ENCODE data around the gene BMP7.

BMP7 gene

DNA sequence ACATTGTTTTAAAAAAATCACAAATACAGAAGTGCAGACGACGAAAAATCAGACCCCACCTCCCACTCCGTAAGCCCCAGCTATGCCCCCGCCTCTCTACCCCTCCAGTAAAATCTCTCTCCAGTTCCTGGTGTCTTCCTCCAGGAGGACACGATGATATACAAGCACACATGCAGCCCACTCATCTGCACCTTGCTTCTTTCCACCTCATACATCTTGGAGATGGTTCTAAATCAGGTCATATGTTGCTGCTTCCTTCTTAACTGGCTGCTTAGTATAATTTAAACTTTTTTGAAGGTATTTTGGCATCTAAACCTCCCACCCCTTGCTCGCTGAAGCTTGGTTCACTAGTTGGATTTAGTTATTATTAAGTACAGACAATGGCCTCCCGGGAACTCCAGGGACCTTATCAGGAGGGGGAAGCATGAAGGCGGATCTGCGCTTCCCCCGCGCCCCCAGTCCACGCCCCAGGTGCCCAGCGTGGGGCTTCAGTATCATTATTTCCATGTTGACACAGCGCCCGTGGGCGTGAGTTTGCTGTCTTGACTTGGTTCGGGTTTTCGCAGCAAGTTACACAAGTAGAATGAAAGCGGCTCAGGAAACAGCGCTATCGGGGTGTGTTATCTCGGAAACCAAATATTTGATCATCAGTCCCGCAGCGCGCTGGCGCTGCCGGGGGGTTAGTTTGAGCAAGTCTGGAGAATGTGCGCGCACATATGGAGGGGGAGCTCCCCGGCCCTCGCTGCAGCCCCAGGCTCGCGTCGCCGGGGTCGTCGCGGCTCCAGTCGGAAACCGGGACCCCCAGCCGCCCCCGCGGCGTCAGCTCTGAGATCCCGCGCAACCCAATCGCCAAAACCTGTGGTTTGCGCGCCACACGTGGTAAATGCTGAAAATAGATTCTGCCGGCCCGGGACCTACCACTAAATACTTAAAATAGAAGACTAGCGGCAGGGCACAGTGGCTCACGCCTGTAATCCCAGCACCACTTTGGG is 2.3 kb downstream of the BMP7 start:
- no peak overlapping the region for H3K4me3 ChIP-seq (ENCODE audit: low read length)

DNA sequence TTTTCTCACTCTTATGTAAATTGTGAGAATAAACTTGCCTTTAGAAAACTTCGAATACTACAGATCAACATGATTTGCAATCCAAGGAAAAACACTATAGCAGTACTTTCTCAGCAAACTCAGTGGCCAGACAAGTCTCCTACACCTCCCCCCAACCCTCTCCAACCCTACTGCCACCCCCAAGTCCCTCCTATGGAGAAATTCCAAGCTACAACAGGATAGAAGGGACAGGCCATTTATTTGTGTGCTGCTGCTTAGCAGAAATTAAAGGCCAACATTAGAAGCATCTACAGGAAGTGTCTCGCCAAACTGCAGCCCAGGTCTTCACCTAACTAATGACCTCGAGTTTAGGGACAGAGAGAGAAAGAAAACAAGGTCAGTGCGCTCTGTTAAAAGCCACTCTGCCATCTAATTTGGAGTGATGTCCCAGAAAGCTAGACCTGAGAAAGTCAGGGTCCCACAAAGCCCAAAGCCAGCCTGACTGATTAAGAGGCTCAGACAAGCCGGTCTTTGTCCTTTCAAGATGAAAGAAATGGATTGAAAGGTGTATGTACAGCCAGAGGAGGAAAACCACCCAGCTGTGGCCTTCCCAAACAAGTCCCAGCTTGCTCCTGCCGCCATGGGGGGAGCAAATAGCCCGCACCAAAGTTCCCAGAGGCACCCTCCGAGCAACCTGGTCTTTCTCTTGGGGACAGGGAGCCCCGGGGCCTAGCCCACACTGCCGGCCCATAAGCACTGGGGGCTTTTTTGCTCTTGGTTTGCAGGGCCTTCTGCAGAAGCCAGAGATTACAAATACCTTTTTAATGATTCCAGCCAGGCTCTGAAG is 3.4 kb downstream of the BMP7 start:
- Histone ChIP-seq H3K9me3 (ENCODE audit: control insufficient read depth, low read length) (no peaks in the 10 kb centered on the region), H3K4me1 (ENCODE audit: control insufficient read depth, insufficient read depth, low read length) (peaks cover 10% of the 10 kb centered on the region), H3K27me3 (replicated peaks; ENCODE audit: control insufficient read depth, insufficient read depth, low read length) (peaks cover 87% of the 10 kb centered on the region), H3K36me3 (ENCODE audit: control insufficient read depth, insufficient read depth, low read length, severe bottlenecking) (no peaks in the 10 kb centered on the region), H3K4me3 (ENCODE audit: low read length) (no peak overlapping the region), H3K9ac (ENCODE audit: low read length) (no peak overlapping the region)
- DNase-seq (ENCODE audit: low read depth), result no peak

More for the DNA sequence above, 2.3 kb downstream of the BMP7 start:
- H3K36me3 ChIP-seq (ENCODE audit: control insufficient read depth, insufficient read depth, low read length, severe bottlenecking), result no peaks in the 10 kb centered on the region
- peaks cover 86% of the 10 kb centered on the region for H3K27me3 ChIP-seq (replicated peaks; ENCODE audit: control insufficient read depth, insufficient read depth, low read length)
- H3K4me1 ChIP-seq (ENCODE audit: control insufficient read depth, insufficient read depth, low read length), result peaks cover 10% of the 10 kb centered on the region
- H3K9ac ChIP-seq (ENCODE audit: low read length), result no peak overlapping the region
- no peaks in the 10 kb centered on the region for H3K9me3 ChIP-seq (ENCODE audit: control insufficient read depth, low read length)
- no peak for DNase-seq (ENCODE audit: low read depth)

DNA sequence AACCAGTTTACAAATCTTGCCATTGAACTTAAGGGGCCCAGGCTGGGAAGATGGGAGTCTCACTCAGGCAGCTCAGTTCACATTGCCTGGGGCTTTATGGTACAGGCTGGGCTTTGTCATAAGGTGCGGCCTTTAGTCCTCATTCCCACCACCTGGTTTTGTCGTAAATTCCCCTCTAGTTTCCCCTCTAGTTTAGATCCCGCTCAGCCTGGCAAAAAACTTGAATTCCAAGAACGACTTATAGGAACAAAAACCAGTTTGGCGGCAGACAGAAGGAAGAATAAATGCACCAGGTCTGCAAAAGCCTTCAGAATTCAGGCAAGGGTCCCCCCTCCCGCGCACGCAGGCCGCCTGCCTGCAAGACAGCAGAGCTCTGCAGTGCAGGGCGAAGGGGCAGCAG is 4.1 kb downstream of the BMP7 start:
- peaks cover 86% of the 10 kb centered on the region for H3K27me3 ChIP-seq (replicated peaks; ENCODE audit: control insufficient read depth, insufficient read depth, low read length)
- H3K4me3 ChIP-seq (ENCODE audit: low read length), result no peak overlapping the region
- H3K9me3 ChIP-seq (ENCODE audit: control insufficient read depth, low read length), result no peaks in the 10 kb centered on the region
- H3K36me3 ChIP-seq (ENCODE audit: control insufficient read depth, insufficient read depth, low read length, severe bottlenecking), result no peaks in the 10 kb centered on the region
- no peak for DNase-seq (ENCODE audit: low read depth)
- no peak overlapping the region for H3K9ac ChIP-seq (ENCODE audit: low read length)
- H3K4me1 ChIP-seq (ENCODE audit: control insufficient read depth, insufficient read depth, low read length), result peaks cover 10% of the 10 kb centered on the region

DNA sequence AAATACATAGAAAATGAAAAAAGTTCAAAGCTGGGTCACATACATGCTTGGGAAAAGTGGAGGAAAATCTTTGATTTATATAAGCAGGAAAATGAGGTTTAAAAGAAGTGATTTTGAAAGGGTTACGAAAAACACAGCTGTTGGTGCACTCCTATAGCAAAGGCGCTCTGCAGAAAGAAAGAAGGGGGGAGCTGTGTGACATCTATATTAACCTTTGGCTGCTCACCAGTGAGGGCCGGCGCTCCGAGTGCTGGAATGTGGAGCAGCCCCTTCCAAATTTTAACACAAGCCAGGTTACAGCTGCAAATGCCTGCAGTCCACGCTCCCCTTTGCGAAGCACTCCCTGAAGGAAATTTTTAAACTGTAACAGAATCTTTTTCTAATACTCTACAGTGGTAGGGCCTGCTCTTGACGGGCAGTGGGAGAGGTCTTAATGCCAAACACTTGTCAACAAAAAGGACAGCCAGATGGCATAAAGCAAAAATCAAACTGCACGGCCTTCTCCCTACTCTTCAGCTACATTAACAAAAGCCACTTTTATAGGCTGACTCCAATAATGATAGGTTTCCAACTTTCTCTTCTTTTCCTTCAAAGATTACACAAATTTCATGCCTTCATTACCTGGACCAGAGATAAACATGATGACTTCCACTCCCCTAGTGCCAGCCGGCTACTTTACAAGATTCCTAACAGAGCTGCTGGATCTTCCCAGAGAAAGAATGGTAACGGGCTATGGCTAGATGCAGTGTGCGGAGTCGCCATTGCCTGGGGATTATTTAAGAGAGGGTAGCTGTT is 4.8 kb downstream of the BMP7 start:
- Histone ChIP-seq H3K4me3 (ENCODE audit: low read length) (no peak overlapping the region), H3K9me3 (ENCODE audit: control insufficient read depth, low read length) (no peaks in the 10 kb centered on the region), H3K36me3 (ENCODE audit: control insufficient read depth, insufficient read depth, low read length, severe bottlenecking) (no peaks in the 10 kb centered on the region), H3K9ac (ENCODE audit: low read length) (no peak overlapping the region), H3K27me3 (replicated peaks; ENCODE audit: control insufficient read depth, insufficient read depth, low read length) (peaks cover 80% of the 10 kb centered on the region), H3K4me1 (ENCODE audit: control insufficient read depth, insufficient read depth, low read length) (peaks cover 10% of the 10 kb centered on the region)
- no peak for DNase-seq (ENCODE audit: low read depth)

DNA sequence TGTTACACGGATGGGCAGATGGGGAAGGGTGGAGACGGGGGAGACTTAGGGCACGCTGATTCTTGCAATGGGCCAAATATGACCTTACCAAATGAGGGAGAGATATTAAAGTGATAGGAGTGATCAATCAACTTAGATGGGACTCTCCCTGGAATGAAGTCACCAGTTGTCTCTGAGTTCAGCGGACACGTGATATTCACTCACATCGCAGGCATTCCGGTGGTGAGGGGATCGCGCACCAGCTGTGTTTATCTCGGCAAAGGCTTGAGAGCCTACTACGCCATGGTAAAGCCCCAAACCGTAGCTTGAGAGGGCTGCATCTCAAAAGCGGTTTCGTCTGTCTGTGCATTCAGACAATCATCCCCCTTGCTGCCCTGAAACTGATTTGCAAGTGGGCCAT is 5.5 kb downstream of the BMP7 start:
- H3K27me3 ChIP-seq (replicated peaks; ENCODE audit: control insufficient read depth, insufficient read depth, low read length), result peaks cover 83% of the 10 kb centered on the region
- no peak for DNase-seq (ENCODE audit: low read depth)
- peaks cover 10% of the 10 kb centered on the region for H3K4me1 ChIP-seq (ENCODE audit: control insufficient read depth, insufficient read depth, low read length)
- no peak overlapping the region for H3K4me3 ChIP-seq (ENCODE audit: low read length)
- no peaks in the 10 kb centered on the region for H3K36me3 ChIP-seq (ENCODE audit: control insufficient read depth, insufficient read depth, low read length, severe bottlenecking)
- H3K9ac ChIP-seq (ENCODE audit: low read length), result no peak overlapping the region
- no peaks in the 10 kb centered on the region for H3K9me3 ChIP-seq (ENCODE audit: control insufficient read depth, low read length)

DNA sequence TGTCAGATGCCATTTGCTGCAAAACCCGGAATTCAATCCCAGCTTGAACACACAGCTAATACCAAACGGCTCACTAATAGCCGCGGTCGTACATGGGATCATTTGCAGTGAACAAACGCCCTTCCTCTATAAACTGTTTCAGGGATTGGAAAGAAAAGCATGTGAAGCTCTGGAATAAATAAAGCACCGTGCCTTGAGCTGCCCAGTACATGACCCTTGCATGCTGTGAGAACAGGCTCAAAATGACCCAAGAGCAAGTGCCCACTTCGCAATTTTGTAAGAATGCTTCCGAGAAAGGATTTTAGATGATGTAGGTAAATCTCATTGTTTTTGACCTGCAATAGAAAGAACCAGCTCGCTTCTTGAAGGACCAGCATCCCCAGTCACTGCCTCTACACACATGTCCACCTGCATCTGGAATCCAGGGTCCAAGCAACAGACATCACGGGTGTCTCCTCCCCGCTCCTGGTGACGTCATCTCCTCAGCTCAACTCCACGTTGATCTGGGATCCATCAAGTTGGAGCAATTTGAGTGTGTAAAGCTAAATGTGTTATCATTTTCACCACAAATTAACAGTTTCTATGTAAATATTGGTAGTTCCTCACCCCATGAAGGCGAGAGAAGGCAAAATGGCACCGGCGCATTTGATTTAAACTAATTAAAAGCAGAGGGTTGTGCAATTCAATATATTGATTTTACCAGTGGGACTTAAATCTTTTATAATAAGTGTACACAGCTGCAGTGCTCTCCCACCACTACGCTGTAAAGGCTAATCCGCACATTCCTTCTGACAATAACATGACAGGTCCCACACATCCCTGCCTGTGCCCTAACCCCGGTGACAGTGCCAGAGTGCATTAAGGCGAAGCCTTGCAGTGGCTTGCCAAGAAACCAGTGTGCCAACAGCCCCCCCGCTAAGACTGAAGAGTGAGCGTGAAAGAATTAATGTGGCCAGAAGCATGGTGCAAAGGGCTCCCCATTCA is 6.2 kb downstream of the BMP7 start:
- Histone ChIP-seq H3K9ac (ENCODE audit: low read length) (no peak overlapping the region), H3K4me3 (ENCODE audit: low read length) (no peak overlapping the region), H3K27me3 (replicated peaks; ENCODE audit: control insufficient read depth, insufficient read depth, low read length) (peaks cover 79% of the 10 kb centered on the region), H3K4me1 (ENCODE audit: control insufficient read depth, insufficient read depth, low read length) (peaks cover 10% of the 10 kb centered on the region), H3K9me3 (ENCODE audit: control insufficient read depth, low read length) (no peaks in the 10 kb centered on the region), H3K36me3 (ENCODE audit: control insufficient read depth, insufficient read depth, low read length, severe bottlenecking) (no peaks in the 10 kb centered on the region)
- DNase-seq (ENCODE audit: low read depth), result no peak

DNA sequence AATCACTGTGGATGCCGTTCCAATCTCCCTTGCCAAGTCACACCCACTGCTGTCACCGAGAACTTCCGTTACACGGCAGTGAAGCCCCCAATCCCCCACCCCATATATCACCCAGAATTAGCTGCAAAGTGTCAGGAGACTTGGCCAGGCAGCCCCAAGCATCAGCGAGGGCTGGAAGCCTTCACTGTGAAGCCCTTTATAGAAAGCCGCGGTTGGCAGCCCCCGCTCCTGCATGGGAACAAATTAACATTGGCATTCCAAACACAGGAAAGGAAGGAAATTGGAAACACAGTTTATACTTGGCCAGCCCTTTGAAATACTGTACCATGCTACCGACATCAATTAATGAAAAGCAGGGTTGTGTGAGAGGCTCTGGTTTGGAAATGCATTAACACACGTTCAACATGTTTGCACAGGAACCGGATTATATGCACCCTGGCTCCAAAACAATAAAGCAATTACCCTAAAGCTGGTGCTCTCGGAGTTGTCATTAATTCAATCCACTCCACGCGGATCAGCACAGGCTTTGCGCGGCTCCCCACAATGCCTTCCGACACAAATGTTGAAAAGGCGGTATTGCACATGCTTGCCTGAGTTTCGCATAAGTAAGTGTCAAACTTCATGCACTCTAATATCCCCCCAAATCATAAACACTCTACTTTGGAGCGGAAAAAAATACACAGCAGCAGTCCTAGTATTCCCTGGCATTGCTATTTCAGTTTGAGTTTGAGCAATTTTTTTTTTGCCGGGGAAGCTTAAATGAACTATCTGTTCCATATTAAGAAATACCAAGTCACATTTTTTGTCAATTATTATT is 7.1 kb downstream of the BMP7 start:
- Histone ChIP-seq H3K36me3 (ENCODE audit: control insufficient read depth, insufficient read depth, low read length, severe bottlenecking) (no peaks in the 10 kb centered on the region), H3K4me3 (ENCODE audit: low read length) (no peak overlapping the region), H3K4me1 (ENCODE audit: control insufficient read depth, insufficient read depth, low read length) (peaks cover 10% of the 10 kb centered on the region), H3K9me3 (ENCODE audit: control insufficient read depth, low read length) (no peaks in the 10 kb centered on the region), H3K27me3 (replicated peaks; ENCODE audit: control insufficient read depth, insufficient read depth, low read length) (peaks cover 83% of the 10 kb centered on the region), H3K9ac (ENCODE audit: low read length) (no peak overlapping the region)
- DNase-seq (ENCODE audit: low read depth), result no peak

DNA sequence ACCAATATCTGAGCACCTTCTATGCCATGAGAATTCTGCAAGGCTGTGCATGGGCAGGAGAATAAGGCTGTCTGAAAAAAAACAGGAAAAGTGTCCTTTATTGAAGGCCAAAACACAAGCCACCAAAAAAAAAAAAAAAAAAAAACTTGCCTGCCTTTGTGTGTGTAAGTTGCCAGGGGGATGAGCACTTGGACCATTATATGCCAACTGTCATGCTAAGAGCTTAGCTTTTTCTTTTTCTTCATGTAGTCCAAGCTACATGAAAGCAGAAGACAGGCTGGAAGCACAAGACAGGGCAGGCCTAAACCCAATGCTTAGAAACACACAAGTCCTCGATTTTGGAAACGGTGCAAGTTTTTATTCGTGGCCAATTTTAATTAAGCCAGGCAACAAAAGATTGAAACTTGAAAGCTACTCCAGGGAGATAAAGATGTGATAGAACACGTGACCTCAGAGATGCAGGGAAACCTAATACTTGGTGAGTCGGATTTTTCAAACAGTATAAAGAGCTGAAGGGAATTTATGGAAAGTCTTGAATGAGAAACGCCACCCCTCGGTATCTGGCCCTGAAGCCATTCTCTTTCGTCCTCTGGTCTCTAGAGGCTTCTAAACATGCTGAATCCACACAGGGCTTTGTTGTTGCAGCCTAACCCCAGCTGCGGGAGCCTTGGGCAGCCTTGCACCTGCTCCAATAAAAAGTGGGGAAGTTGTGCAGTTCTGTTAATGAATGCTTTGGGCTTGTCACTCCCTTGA is 8.6 kb downstream of the BMP7 start:
- no peak overlapping the region for H3K9ac ChIP-seq (ENCODE audit: low read length)
- H3K4me1 ChIP-seq (ENCODE audit: control insufficient read depth, insufficient read depth, low read length), result peaks cover 10% of the 10 kb centered on the region
- no peaks in the 10 kb centered on the region for H3K9me3 ChIP-seq (ENCODE audit: control insufficient read depth, low read length)
- no peaks in the 10 kb centered on the region for H3K36me3 ChIP-seq (ENCODE audit: control insufficient read depth, insufficient read depth, low read length, severe bottlenecking)
- DNase-seq (ENCODE audit: low read depth), result no peak
- H3K27me3 ChIP-seq (replicated peaks; ENCODE audit: control insufficient read depth, insufficient read depth, low read length), result peaks cover 72% of the 10 kb centered on the region
- H3K4me3 ChIP-seq (ENCODE audit: low read length), result no peak overlapping the region

DNA sequence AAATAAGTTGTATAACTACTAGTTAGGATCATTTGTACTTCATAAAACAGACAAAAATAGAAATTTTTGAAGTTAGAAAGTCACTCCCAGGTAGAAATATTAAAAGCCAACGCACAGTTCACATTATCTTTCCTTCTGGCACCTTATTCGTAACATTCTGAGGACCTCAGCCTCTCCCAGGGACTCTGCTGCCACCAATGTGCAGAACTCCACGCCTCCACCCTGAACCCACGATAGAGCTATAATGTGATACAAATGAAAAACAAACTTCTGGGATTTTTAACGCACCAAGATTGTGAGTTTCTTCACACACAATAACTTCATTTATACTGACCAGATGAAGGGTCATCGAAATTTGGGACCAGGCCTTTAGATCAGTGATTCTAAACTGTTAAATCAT is 9.5 kb downstream of the BMP7 start:
- Histone ChIP-seq H3K36me3 (ENCODE audit: control insufficient read depth, insufficient read depth, low read length, severe bottlenecking) (no peaks in the 10 kb centered on the region), H3K4me1 (ENCODE audit: control insufficient read depth, insufficient read depth, low read length) (peaks cover 10% of the 10 kb centered on the region), H3K9me3 (ENCODE audit: control insufficient read depth, low read length) (no peaks in the 10 kb centered on the region), H3K4me3 (ENCODE audit: low read length) (no peak overlapping the region), H3K27me3 (replicated peaks; ENCODE audit: control insufficient read depth, insufficient read depth, low read length) (peaks cover 71% of the 10 kb centered on the region), H3K9ac (ENCODE audit: low read length) (no peak overlapping the region)
- no peak for DNase-seq (ENCODE audit: low read depth)

All from adipocyte (in vitro differentiated cells).